H1 (cell line): ENCODE data around the gene FSCB. TPM values are rescaled to one million over a fixed set of nuclear protein-coding genes. Genes with fewer than 3 reads are reported as not detected.

Experiments
- BRCA1 ChIP-seq: IDR thresholded peaks from 2 replicates; pipeline ENCODE4 v1.6.1; 2012; ENCODE audit warnings: low read depth, low read length, improper control_type of control experiment
- CHD7 ChIP-seq: fragments of 300-600 bp; sonication (generic); IDR thresholded peaks from 2 replicates; pipeline ENCODE4 v1.7.1; 2012; ENCODE audit warnings: low read length, moderate library complexity, mild to moderate bottlenecking, inconsistent platforms; ENCODE audit not compliant: insufficient replicate concordance
- EGR1 ChIP-seq: IDR thresholded peaks from 2 replicates; pipeline ENCODE4 v1.6.1; 2011; ENCODE audit warnings: low read depth, low read length, borderline replicate concordance
- EP300 ChIP-seq, 2 experiments: IDR thresholded peaks; 1 replicate in 1 of 2; 2 replicates in 1 of 2; pipeline ENCODE4 v1.6.1; 2011 to 2012; ENCODE audit warnings: low read depth in 2 of 2, low read length in 2 of 2, mild to moderate bottlenecking in 2 of 2, borderline replicate concordance in 1 of 2, inconsistent platforms in 1 of 2, moderate library complexity in 1 of 2
- KDM4A ChIP-seq: IDR thresholded peaks from one replicate; pipeline ENCODE4 v1.7.1; 2012; ENCODE audit warnings: low read depth, mild to moderate bottlenecking, moderate library complexity, low read length, inconsistent platforms; ENCODE audit not compliant: severe bottlenecking
- RBBP5 ChIP-seq: IDR thresholded peaks from 2 replicates; pipeline ENCODE4 v1.7.1; 2012; ENCODE audit warnings: low read depth, mild to moderate bottlenecking, inconsistent platforms, low read length, moderate library complexity, borderline replicate concordance
- SUZ12 ChIP-seq: fragments of 200-600 bp; sonication (generic); IDR thresholded peaks from 2 replicates; pipeline ENCODE4 v1.6.1; 2012; ENCODE audit warnings: mild to moderate bottlenecking, inconsistent platforms, low read length, moderate library complexity, mixed read lengths
- USF2 ChIP-seq: IDR thresholded peaks from 2 replicates; pipeline ENCODE4 v1.6.1; 2011; ENCODE audit warnings: low read length, improper control_type of control experiment
- ZNF274 ChIP-seq: IDR thresholded peaks from 2 replicates; pipeline ENCODE4 v1.7.0; 2012; ENCODE audit warnings: low read length, borderline replicate concordance; ENCODE audit errors: extremely low read depth
- polyA plus RNA-seq, 7 experiments: library from polyadenylated mRNA; depleted of rRNA in 3 of 7; stranded (reverse) in 5 of 7; unstranded in 2 of 7; fragments of >200 nt in 5 of 7; fragments of 200-250 nt in 2 of 7; gene quantifications; 1 replicate in 5 of 7; 2 replicates in 1 of 7; 4 replicates in 1 of 7; pipeline versions ENCODE4 v1.2.1 to v1.2.3, GENCODE V29; 2011 to 2013; ENCODE audit warnings: missing spikeins in 2 of 7, mixed read lengths in 2 of 7
- total RNA-seq: library from RNA; stranded (reverse); fragmentation: NEBNext Ultra II Directional; extraction: Animal tissue kit (Norgen Biotek cat#: 25700); gene quantifications from 2 replicates; pipeline ENCODE4 v1.2.1, GENCODE V29; 2021

The FSCB gene
- total and polyA plus RNA-seq, 2 of the 8 experiments (the other 6 are each of a cell fraction or from before 2014, with no cell fraction given): not detected

GRCh38 chr14:44462381-44462780, 44.7 kb downstream of the FSCB start (continued):
- no peak for TF ChIP-seq CHD7
- no peak for TF ChIP-seq ZNF274
- TF ChIP-seq USF2: no peak
- no peak for TF ChIP-seq EP300 (IDR thresholded peaks at IDR 0.05; ENCODE audit: borderline replicate concordance in 1 of 2, low read depth in 2 of 2, low read length in 2 of 2)
- TF ChIP-seq SUZ12: no peak
- TF ChIP-seq BRCA1: no peak
- TF ChIP-seq EGR1: no peak
- no peak for TF ChIP-seq KDM4A
- TF ChIP-seq RBBP5: no peak
